MCF 10A (cell line): ENCODE results near the gene REP15. TPM values are rescaled to one million over a fixed set of nuclear protein-coding genes. Genes with fewer than 3 reads are reported as not detected.
"Not testable (repeated sequence)": the region's sequence is repeated elsewhere in the genome, so short reads cannot be mapped to it uniquely, and the experiment has no call there.

Source experiments
- BruUV-seq: library from RNA; stranded (reverse); fragments of 400-500 nt; replicated peaks from 2 replicates; lab custom pipeline; 2021; lab: Mats Ljungman, UMichigan
- CTCF ChIA-PET: fragments of 300-600 bp; sonication (Branson Sonifier 250); formaldehyde crosslinking; extraction: SDS; loops from one replicate; lab custom pipeline; 2021; ENCODE audit warnings: antibody characterized with exemption, inconsistent platforms; lab: Yijun Ruan, JAX
- POLR2A ChIA-PET: fragments of 300-600, 350-650 bp; sonication (Branson Sonifier 250); formaldehyde crosslinking; extraction: SDS; loops from one replicate; lab custom pipeline; 2020; ENCODE audit warnings: antibody characterized with exemption, inconsistent platforms; lab: Yijun Ruan, JAX
- DNase-seq: peaks from one replicate; pipeline ENCODE4 v3.0.0-alpha.2; 2018; ENCODE audit not compliant: unreplicated experiment
- H3K27ac Mint-ChIP-seq: one replicate; pipeline ENCODE4 v1.8.0; 2022; ENCODE audit warnings: mild to moderate bottlenecking, low read depth, mixed read lengths; ENCODE audit not compliant: unreplicated experiment
- H3K27me3 Mint-ChIP-seq: one replicate; pipeline ENCODE4 v1.8.0; 2022; ENCODE audit warnings: mixed read lengths; ENCODE audit not compliant: insufficient read depth, unreplicated experiment
- H3K36me3 Mint-ChIP-seq: one replicate; pipeline ENCODE4 v1.8.0; 2022; ENCODE audit warnings: mild to moderate bottlenecking, moderate library complexity, mixed read lengths; ENCODE audit not compliant: insufficient read depth, unreplicated experiment
- H3K4me1 Mint-ChIP-seq: one replicate; pipeline ENCODE4 v1.8.0; 2022; ENCODE audit warnings: mixed read lengths; ENCODE audit not compliant: insufficient read depth, unreplicated experiment
- H3K4me3 Mint-ChIP-seq: one replicate; pipeline ENCODE4 v1.8.0; 2022; ENCODE audit warnings: mild to moderate bottlenecking, moderate library complexity, mixed read lengths; ENCODE audit not compliant: unreplicated experiment
- H3K9me3 Mint-ChIP-seq: one replicate; pipeline ENCODE4 v1.8.0; 2022; ENCODE audit warnings: mixed read lengths; ENCODE audit not compliant: unreplicated experiment
- CTCF ChIP-seq: fragments of 200-600 bp; IDR thresholded peaks from one replicate; pipeline ENCODE4 v1.8.0; 2022; ENCODE audit warnings: antibody characterized with exemption, mild to moderate bottlenecking; ENCODE audit not compliant: unreplicated experiment
- intact Hi-C: fragments of 100-400 bp; cut with micrococcal nuclease; formaldehyde crosslinking; loops from 2 replicates; pipeline ENCODE4 v1.14.1; 2022
- total RNA-seq: library from RNA; stranded (reverse); gene quantifications from 2 replicates; pipeline ENCODE4 v1.2.3, GENCODE V29; 2022

The REP15 gene
- total RNA-seq, 1 experiment from 2014 or later = 0.86 TPM

GRCh38 chr12:27732281-27732680 lies 36.0 kb downstream of the REP15 start:
- Mint-ChIP-seq H3K27ac (no peak overlapping the region), H3K4me1 (peaks cover 5% of the 10 kb centered on the region), H3K36me3 (peaks cover 56% of the 10 kb centered on the region), H3K9me3 (no peaks in the 10 kb centered on the region), H3K27me3 (no peaks in the 10 kb centered on the region), H3K4me3 (no peak overlapping the region)
- ChIA-PET POLR2A (interaction anchor here (1.8 kb wide), 1 partner anchor 48 kb away, joined by 5 read pairs; the partner anchor contains the start of genes KLHL42 and MANSC4), CTCF (interaction anchor here (0.5 to 5.9 kb wide), 15 partner anchors 10 to 1237 kb away, joined by 3 to 75 read pairs (median 5); no protein-coding TSS in a partner anchor)
- DNase-seq = peak; percentile 28
- intact Hi-C loops = loop anchor here (2.0 to 10.0 kb wide), 3 partner anchors 49 to 1263 kb away; partner anchors contain the start of genes KLHL42 and MANSC4
- TF ChIP-seq CTCF = no peak
- BruUV-seq = no TSS peak

- H3K9me3 Mint-ChIP-seq = no peaks in the 10 kb centered on the region
- peak; percentile 91 for TF ChIP-seq CTCF
- DNase-seq = peak; percentile 41
- H3K27ac Mint-ChIP-seq = no peak overlapping the region
- no peak overlapping the region for H3K4me3 Mint-ChIP-seq
- no peaks in the 10 kb centered on the region for H3K27me3 Mint-ChIP-seq
- H3K4me1 Mint-ChIP-seq = peaks cover 5% of the 10 kb centered on the region
- ChIA-PET CTCF (interaction anchor here (0.6 to 5.9 kb wide), 21 partner anchors 9 to 1139 kb away, joined by 3 to 75 read pairs (median 5); no protein-coding TSS in a partner anchor), POLR2A (interaction anchor here (0.6 to 1.8 kb wide), 4 partner anchors 11 to 89 kb away, joined by 3 to 5 read pairs (median 3); partner anchors contain the start of genes KLHL42 and MANSC4)
- BruUV-seq = no TSS peak
- intact Hi-C loops = loop anchor here (1.0 to 10.0 kb wide), 8 partner anchors 48 to 1262 kb away; partner anchors contain the start of genes KLHL42 and MANSC4
- peaks cover 59% of the 10 kb centered on the region for H3K36me3 Mint-ChIP-seq
These were observed 36.9 kb downstream of the REP15 start for GRCh38 chr12:27733052-27733656.

- ChIA-PET POLR2A (interaction anchor here (0.6 to 1.8 kb wide), 4 partner anchors 11 to 88 kb away, joined by 3 to 5 read pairs (median 3); partner anchors contain the start of genes KLHL42 and MANSC4), CTCF (interaction anchor here (0.7 to 5.9 kb wide), 22 partner anchors 8 to 1138 kb away, joined by 3 to 75 read pairs (median 4); no protein-coding TSS in a partner anchor)
- BruUV-seq = no TSS peak
- Mint-ChIP-seq H3K4me1 (peaks cover 5% of the 10 kb centered on the region), H3K4me3 (no peak overlapping the region), H3K27ac (no peak overlapping the region), H3K36me3 (peaks cover 63% of the 10 kb centered on the region), H3K27me3 (no peaks in the 10 kb centered on the region), H3K9me3 (no peaks in the 10 kb centered on the region)
- TF ChIP-seq CTCF = no peak
- no peak for DNase-seq
- intact Hi-C loops = loop anchor here (1.0 to 10.0 kb wide), 8 partner anchors 47 to 1261 kb away; partner anchors contain the start of genes KLHL42 and MANSC4
These were observed 37.5 kb downstream of the REP15 start for GRCh38 chr12:27733791-27734190.

- H3K27ac Mint-ChIP-seq, H3K4me3 Mint-ChIP-seq, H3K9me3 Mint-ChIP-seq, H3K4me1 Mint-ChIP-seq, DNase-seq, BruUV-seq, H3K27me3 Mint-ChIP-seq: not testable (repeated sequence)
- intact Hi-C loops = loop anchor here (10.0 kb wide), 2 partner anchors 1230 to 1260 kb away; no protein-coding TSS in a partner anchor
- CTCF ChIA-PET = interaction anchor here (0.7 to 5.9 kb wide), 12 partner anchors 8 to 441 kb away, joined by 3 to 75 read pairs (median 4); no protein-coding TSS in a partner anchor
- POLR2A ChIA-PET = interaction anchor here (0.9 to 2.7 kb wide), 5 partner anchors 13 to 1138 kb away, joined by 3 to 10 read pairs (median 3); partner anchors contain the start of genes KLHL42 and MANSC4
- H3K36me3 Mint-ChIP-seq = peaks cover 68% of the 10 kb centered on the region
These were observed 38.1 kb downstream of the REP15 start for GRCh38 chr12:27734321-27734720.
